Cardiac fibroblast (primary cell): Measurements from ENCODE around the gene CCIN.
"Not testable (repeated sequence)": the region's sequence is repeated elsewhere in the genome, so short reads cannot be mapped to it uniquely, and the experiment has no call there.

Experiments
- DNase-seq, 2 donors: peaks; one replicate each; pipeline versions ENCODE4 v3.0.0 to v3.0.0-alpha.2; 2010; ENCODE audit warnings: low read depth in 2 of 2
- H3K4me3 ChIP-seq, 2 donors: replicated peaks in 1 of 2; 1 replicate in 1 of 2; 2 replicates in 1 of 2; pipeline ENCODE4 v1.5.1; 2011; ENCODE audit warnings: low read depth in 2 of 2, low read length in 2 of 2, mild to moderate bottlenecking in 2 of 2, moderate library complexity in 1 of 2
- TF ChIP-seq, protein P1 (sequence below): IDR thresholded peaks from one replicate; pipeline ENCODE4 v1.5.1; 2011; ENCODE audit warnings: low read depth, mild to moderate bottlenecking, low read length, inconsistent platforms

CCIN gene

GRCh38 chr9:36126016-36126730 is 43.0 kb upstream of the CCIN start:
- H3K4me3 ChIP-seq, result no peak overlapping the region
- no peak for DNase-seq
- TF ChIP-seq, protein P1, sequence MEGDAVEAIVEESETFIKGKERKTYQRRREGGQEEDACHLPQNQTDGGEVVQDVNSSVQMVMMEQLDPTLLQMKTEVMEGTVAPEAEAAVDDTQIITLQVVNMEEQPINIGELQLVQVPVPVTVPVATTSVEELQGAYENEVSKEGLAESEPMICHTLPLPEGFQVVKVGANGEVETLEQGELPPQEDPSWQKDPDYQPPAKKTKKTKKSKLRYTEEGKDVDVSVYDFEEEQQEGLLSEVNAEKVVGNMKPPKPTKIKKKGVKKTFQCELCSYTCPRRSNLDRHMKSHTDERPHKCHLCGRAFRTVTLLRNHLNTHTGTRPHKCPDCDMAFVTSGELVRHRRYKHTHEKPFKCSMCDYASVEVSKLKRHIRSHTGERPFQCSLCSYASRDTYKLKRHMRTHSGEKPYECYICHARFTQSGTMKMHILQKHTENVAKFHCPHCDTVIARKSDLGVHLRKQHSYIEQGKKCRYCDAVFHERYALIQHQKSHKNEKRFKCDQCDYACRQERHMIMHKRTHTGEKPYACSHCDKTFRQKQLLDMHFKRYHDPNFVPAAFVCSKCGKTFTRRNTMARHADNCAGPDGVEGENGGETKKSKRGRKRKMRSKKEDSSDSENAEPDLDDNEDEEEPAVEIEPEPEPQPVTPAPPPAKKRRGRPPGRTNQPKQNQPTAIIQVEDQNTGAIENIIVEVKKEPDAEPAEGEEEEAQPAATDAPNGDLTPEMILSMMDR, result no peak

DNA sequence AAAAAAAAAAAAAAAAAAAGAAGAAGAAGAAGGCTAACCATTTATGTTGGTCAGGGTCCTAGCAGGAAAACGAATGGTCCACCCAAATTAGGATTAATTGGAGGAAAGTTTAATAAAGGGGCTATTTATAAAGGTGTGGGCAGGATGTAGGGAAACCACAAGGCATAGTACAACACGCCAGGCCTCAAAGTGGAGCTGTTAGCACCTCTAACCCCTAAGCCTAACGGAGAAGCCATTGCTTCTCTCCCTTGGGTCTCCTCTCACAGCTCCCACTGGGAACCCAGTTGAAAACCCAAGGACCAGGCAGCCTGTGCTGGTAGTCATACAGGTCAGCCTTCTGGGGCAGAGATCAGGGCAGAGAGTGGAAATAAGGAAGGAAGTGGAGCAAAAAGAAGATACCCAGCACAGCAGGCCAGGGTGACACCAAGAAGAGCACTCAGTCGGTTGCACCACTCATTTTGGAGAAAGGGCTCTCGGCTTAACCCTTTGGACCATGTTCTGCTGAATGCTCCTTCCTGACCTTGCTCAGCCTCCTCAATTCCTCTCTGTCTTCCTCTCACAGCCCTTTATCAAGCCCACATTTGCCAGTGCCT is 41.4 kb upstream of the CCIN start:
- no peak overlapping the region for H3K4me3 ChIP-seq
- no peak for DNase-seq
- TF ChIP-seq, protein P1, result no peak

DNA sequence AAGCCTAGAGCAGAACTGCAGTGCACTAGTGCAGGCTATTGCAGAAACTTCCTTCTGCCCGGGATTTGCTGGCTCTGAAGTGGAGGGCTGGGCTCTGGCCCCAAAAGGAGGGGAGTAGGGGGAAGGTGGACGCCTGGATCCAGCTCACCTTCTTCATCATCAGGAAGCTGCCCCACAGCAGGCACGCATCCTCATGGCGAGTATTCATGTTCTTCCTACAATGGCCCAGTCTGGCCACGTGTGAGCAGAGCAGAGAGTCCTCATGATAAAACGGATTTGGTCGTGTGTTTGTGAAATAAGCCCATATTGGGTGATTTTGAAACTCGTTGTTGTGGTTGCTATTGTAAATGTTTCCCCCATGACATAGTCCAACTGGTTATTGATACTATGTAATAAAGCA is 40.8 kb upstream of the CCIN start:
- no peak for DNase-seq
- H3K4me3 ChIP-seq, result no peak overlapping the region
- TF ChIP-seq, protein P1, result no peak

GRCh38 chr9:36129139-36129538 is 40.0 kb upstream of the CCIN start:
- no peak for DNase-seq
- TF ChIP-seq, protein P1, result no peak
- H3K4me3 ChIP-seq, result no peak overlapping the region

GRCh38 chr9:36131666-36132065 is 37.5 kb upstream of the CCIN start:
- not testable (repeated sequence) for H3K4me3 ChIP-seq

GRCh38 chr9:36132086-36132485 is 37.1 kb upstream of the CCIN start:
- DNase-seq, result peak; percentile 64 to 88
- no peak overlapping the region for H3K4me3 ChIP-seq
- TF ChIP-seq, protein P1, result no peak

More at GRCh38 chr9:36131666-36132065, 37.5 kb upstream of the CCIN start:
- not testable (repeated sequence) for DNase-seq

DNA sequence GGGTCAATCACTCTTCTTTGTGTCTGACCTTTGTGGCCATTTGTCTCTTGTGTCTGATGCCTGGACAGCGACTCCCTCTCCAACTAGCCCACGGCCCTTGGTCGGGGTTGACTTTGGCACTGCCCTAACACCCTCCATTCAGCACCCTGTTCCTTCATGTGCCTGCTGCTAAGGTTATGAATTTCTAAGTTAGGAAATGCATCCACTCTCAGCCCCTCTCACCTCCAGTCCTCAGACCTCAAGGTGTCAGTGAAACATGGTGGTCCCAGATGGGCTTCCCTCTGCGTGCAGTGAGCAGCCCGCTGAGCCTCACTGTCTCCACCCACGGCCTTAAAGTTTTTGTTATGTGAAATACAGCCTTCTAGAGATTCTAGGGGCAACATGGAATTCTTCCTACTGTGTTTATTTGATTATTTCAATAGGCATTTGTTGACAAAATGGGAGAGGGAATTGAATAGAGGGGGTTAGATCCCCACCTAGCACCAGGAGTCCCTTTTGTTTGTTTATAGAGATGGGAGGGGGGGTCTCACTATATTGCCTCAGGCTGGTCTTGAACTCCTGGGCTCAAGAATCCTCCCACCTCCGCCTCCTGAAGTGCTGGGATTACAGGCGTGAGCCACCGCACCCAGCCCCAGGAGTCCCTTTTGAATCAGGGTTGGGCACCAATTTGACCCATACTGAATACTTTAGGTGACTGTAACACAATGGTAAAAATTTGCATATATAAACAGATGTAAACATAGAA is 34.3 kb upstream of the CCIN start:
- TF ChIP-seq, protein P1, result no peak
- H3K4me3 ChIP-seq, result no peak overlapping the region
- DNase-seq, result no peak
